Body of pancreas (tissue), 4 donors: Measurements from ENCODE around the gene PTGR1.
"Not testable (repeated sequence)": the region's sequence is repeated elsewhere in the genome, so short reads cannot be mapped to it uniquely, and the experiment has no call there.

Source experiments
- POLR2A ChIP-seq, 3 donors: fragments of 450-650 bp; IDR thresholded peaks; one replicate each; pipeline ENCODE4 v1.6.1; 2016; ENCODE audit warnings: antibody characterized with exemption in 3 of 3, mild to moderate bottlenecking in 2 of 3
- TF ChIP-seq, protein P1 (sequence below), 7 experiments: fragments of 450-650 bp in 4 of 7; fragments of 200-600 bp in 3 of 7; sonication (generic) in 3 of 7; IDR thresholded peaks; one replicate each; pipeline ENCODE4 v1.5.1; 2016 to 2019; ENCODE audit warnings: antibody characterized with exemption in 7 of 7

DNA sequence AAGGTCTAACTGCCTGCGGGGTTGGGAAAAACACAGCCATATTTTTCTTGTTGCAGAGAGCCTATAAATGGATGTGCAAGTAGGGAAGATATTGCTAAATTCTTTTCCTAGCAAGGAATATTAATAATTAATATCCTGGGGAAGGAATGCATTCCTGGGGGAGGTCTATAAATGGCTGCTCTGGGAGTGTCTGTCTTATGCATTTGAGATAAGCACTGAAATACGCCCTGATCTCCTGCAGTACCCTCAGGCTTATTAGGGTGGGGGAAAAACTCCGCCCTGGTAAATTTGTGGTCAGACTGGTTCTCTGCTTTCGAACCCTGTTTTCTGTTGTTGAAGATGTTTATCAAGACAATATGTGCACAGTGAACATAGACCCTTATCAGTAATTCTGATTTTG is 31.3 kb downstream of the PTGR1 start:
- TF ChIP-seq, protein P1, sequence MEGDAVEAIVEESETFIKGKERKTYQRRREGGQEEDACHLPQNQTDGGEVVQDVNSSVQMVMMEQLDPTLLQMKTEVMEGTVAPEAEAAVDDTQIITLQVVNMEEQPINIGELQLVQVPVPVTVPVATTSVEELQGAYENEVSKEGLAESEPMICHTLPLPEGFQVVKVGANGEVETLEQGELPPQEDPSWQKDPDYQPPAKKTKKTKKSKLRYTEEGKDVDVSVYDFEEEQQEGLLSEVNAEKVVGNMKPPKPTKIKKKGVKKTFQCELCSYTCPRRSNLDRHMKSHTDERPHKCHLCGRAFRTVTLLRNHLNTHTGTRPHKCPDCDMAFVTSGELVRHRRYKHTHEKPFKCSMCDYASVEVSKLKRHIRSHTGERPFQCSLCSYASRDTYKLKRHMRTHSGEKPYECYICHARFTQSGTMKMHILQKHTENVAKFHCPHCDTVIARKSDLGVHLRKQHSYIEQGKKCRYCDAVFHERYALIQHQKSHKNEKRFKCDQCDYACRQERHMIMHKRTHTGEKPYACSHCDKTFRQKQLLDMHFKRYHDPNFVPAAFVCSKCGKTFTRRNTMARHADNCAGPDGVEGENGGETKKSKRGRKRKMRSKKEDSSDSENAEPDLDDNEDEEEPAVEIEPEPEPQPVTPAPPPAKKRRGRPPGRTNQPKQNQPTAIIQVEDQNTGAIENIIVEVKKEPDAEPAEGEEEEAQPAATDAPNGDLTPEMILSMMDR (IDR thresholded peaks at IDR 0.05): not testable (repeated sequence)
- not testable (repeated sequence) for TF ChIP-seq POLR2A (IDR thresholded peaks at IDR 0.05)
